Epithelial cell of esophagus (primary cell): ENCODE measurements around the gene SLC20A1.

Experiments
- DNase-seq: peaks from one replicate; pipeline ENCODE4 v3.0.0; 2010; ENCODE audit warnings: low read depth
- H3K4me3 ChIP-seq: 2 replicates; pipeline ENCODE4 v1.5.1; 2011; ENCODE audit warnings: mild to moderate bottlenecking, low read length, control low read depth
- CTCF ChIP-seq: IDR thresholded peaks from 2 replicates; pipeline ENCODE4 v1.5.1; 2011; ENCODE audit warnings: low read depth, mild to moderate bottlenecking, low read length, control low read depth, inconsistent platforms; ENCODE audit not compliant: insufficient read depth; ENCODE audit errors: missing control alignments

SLC20A1 gene

GRCh38 chr2:112634874-112635157 lies 10.9 kb upstream of the SLC20A1 start:
- no peak for TF ChIP-seq CTCF
- DNase-seq = no peak
- H3K4me3 ChIP-seq = no peak overlapping the region

GRCh38 chr2:112636605-112637288 lies 9.0 kb upstream of the SLC20A1 start:
- DNase-seq = no peak
- H3K4me3 ChIP-seq = no peak overlapping the region
- no peak for TF ChIP-seq CTCF

- H3K4me3 ChIP-seq = no peak overlapping the region
- no peak for DNase-seq
- TF ChIP-seq CTCF = no peak
Observed at GRCh38 chr2:112637289-112637660, 8.5 kb upstream of the SLC20A1 start.

- no peak for TF ChIP-seq CTCF
- H3K4me3 ChIP-seq = no peak overlapping the region
- DNase-seq = no peak
Observed at GRCh38 chr2:112639936-112640335, 5.8 kb upstream of the SLC20A1 start.

- no peak for DNase-seq
- TF ChIP-seq CTCF = no peak
- H3K4me3 ChIP-seq = no peak overlapping the region
Observed at GRCh38 chr2:112640467-112640799, 5.3 kb upstream of the SLC20A1 start.

- peak; percentile 46 for DNase-seq
- H3K4me3 ChIP-seq = no peak overlapping the region
- no peak for TF ChIP-seq CTCF
Observed at GRCh38 chr2:112640800-112641675, 4.7 kb upstream of the SLC20A1 start.

- DNase-seq = no peak
- TF ChIP-seq CTCF = no peak
- H3K4me3 ChIP-seq = no peak overlapping the region
Observed at GRCh38 chr2:112641701-112642100, 4.0 kb upstream of the SLC20A1 start.
